ENCODE measurements around the gene MAP1LC3B2.

Gene MAP1LC3B2

DNA sequence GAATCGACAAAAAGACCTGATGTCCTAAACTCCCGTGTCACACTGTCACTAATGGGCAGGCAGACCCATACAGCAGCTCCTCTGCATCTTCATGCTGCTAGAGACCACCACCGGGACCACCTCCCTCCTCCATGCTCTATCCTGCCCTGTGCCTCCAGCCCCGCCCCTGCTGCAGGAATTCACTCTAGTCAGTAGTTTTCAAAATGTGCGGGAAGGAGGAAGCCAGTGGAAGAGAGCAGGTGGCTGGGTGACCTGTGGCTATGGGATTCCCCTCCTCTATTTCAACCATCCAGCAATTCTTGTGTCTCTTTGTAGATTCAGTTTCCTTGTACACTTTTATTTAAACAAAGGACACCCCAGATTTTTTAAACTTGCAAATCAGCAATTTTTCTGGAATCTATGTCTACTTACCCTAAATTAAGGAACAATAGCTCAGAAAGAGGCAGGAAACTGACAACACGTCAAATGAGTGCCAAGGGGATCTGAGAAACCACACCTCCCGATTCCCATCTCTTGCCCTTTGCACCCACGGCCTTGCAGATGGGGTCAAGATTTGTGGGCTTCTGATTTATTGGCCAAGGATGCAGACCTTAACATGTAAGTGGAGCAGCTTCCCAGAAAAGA is 20.4 kb upstream of the MAP1LC3B2 start:
- no peak overlapping the region for H4K8ac ChIP-seq (ENCODE audit: low read depth, low read length)
- no peak overlapping the region for H2BK5ac ChIP-seq (ENCODE audit: low read length)
- H4K5ac ChIP-seq (ENCODE audit: low read length): no peak overlapping the region
- no peak overlapping the region for H3K27ac ChIP-seq (ENCODE audit: low read depth, low read length)
- no peak overlapping the region for H3K4me3 ChIP-seq (ENCODE audit: low read length)
- H3K79me2 ChIP-seq (ENCODE audit: control insufficient read depth, insufficient read depth, low read length): no peaks in the 10 kb centered on the region
- H3K27me3 ChIP-seq (ENCODE audit: insufficient read depth, low read length, poor library complexity): no peaks in the 10 kb centered on the region
- no peaks in the 10 kb centered on the region for H3K36me3 ChIP-seq (ENCODE audit: control insufficient read depth, insufficient read depth, low read length)
- no CpG with 5 or more reads among the region's 8 CpGs for whole genome bisulfite sequencing (ENCODE audit: extremely low coverage, insufficient coverage, low lambda C conversion rate)
- peaks cover 10% of the 10 kb centered on the region for H3K4me1 ChIP-seq (ENCODE audit: control insufficient read depth, low read depth, low read length)
- peak overlapping the region; percentile 18 for H3K4ac ChIP-seq (ENCODE audit: low read depth, low read length)
- H3K18ac ChIP-seq (ENCODE audit: low read length): no peak overlapping the region
- H3K56ac ChIP-seq (ENCODE audit: low read length): no peak overlapping the region
- H2BK15ac ChIP-seq (replicated peaks; ENCODE audit: low read depth): no peak overlapping the region
- no peak for DNase-seq
- H3K4me2 ChIP-seq (ENCODE audit: low read length): no peak overlapping the region
- no peak overlapping the region for H3K23ac ChIP-seq (ENCODE audit: low read length)
- no peaks in the 10 kb centered on the region for H3K79me1 ChIP-seq (ENCODE audit: low read length)
- H3K9ac ChIP-seq (ENCODE audit: low read length): no peak overlapping the region
- no peak overlapping the region for H2BK120ac ChIP-seq (ENCODE audit: low read depth, low read length)
- peak overlapping the region; percentile 64 for H2AK5ac ChIP-seq (ENCODE audit: low read length)

GRCh38 chr12:116539361-116539771 is 19.8 kb upstream of the MAP1LC3B2 start:
- no peak overlapping the region for H3K18ac ChIP-seq (ENCODE audit: low read length)
- peak overlapping the region; percentile 44 for H3K27ac ChIP-seq (ENCODE audit: low read depth, low read length)
- no peak overlapping the region for H3K4ac ChIP-seq (ENCODE audit: low read depth, low read length)
- no CpG with 5 or more reads among the region's 1 CpG for WGBS (ENCODE audit: extremely low coverage, insufficient coverage, low lambda C conversion rate)
- no peak overlapping the region for H2BK5ac ChIP-seq (ENCODE audit: low read length)
- H3K4me2 ChIP-seq (ENCODE audit: low read length): no peak overlapping the region
- peak; percentile 78 for DNase-seq
- H3K56ac ChIP-seq (ENCODE audit: low read length): peak overlapping the region; percentile 57
- H2BK15ac ChIP-seq (replicated peaks; ENCODE audit: low read depth): no peak overlapping the region
- no peaks in the 10 kb centered on the region for H3K27me3 ChIP-seq (ENCODE audit: insufficient read depth, low read length, poor library complexity)
- no peak overlapping the region for H4K5ac ChIP-seq (ENCODE audit: low read length)
- no peak overlapping the region for H2BK120ac ChIP-seq (ENCODE audit: low read depth, low read length)
- H2AK5ac ChIP-seq (ENCODE audit: low read length): no peak overlapping the region
- H3K23ac ChIP-seq (ENCODE audit: low read length): no peak overlapping the region
- H3K4me3 ChIP-seq (ENCODE audit: low read length): no peak overlapping the region
- no peak overlapping the region for H3K9ac ChIP-seq (ENCODE audit: low read length)
- H3K79me2 ChIP-seq (ENCODE audit: control insufficient read depth, insufficient read depth, low read length): no peaks in the 10 kb centered on the region
- no peaks in the 10 kb centered on the region for H3K79me1 ChIP-seq (ENCODE audit: low read length)
- no peaks in the 10 kb centered on the region for H3K36me3 ChIP-seq (ENCODE audit: control insufficient read depth, insufficient read depth, low read length)
- H4K8ac ChIP-seq (ENCODE audit: low read depth, low read length): no peak overlapping the region
- peaks cover 10% of the 10 kb centered on the region for H3K4me1 ChIP-seq (ENCODE audit: control insufficient read depth, low read depth, low read length)

DNA sequence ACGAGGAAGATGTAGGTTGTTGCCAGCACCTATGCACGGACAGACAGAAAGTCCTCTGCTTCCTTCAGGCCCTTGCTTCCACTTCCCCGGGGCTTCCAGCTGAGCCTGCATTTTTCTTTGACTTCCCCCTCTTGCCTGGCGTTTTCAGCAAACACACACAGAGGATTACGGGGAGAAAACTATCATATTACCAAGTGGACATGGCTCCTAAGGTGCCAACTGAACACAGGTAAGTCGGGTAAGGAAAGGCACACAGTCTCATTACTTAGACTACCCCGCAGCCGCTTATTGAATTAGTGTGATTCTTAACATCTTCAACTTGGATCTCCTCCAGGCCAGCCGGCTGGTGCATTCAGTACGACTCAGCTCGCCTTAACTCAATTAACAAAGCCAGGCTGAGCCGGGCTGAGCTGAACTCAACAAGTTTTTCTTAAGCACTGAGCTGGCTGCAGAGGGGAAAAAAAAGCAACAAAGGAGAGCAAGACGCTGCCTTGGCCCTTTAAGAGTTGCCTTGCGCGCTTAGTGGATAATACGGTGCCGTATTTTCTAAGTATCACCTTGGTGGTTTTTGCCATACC is 19.2 kb upstream of the MAP1LC3B2 start:
- Histone ChIP-seq H3K36me3 (ENCODE audit: control insufficient read depth, insufficient read depth, low read length) (no peaks in the 10 kb centered on the region), H3K4me2 (ENCODE audit: low read length) (no peak overlapping the region), H3K79me2 (ENCODE audit: control insufficient read depth, insufficient read depth, low read length) (no peaks in the 10 kb centered on the region), H2AK5ac (ENCODE audit: low read length) (no peak overlapping the region), H2BK5ac (ENCODE audit: low read length) (no peak overlapping the region), H4K8ac (ENCODE audit: low read depth, low read length) (no peak overlapping the region), H3K4me1 (ENCODE audit: control insufficient read depth, low read depth, low read length) (peaks cover 5% of the 10 kb centered on the region), H3K18ac (ENCODE audit: low read length) (peak overlapping the region; percentile 43), H4K5ac (ENCODE audit: low read length) (no peak overlapping the region), H3K23ac (ENCODE audit: low read length) (no peak overlapping the region), H3K27me3 (ENCODE audit: insufficient read depth, low read length, poor library complexity) (no peaks in the 10 kb centered on the region), H3K56ac (ENCODE audit: low read length) (peak overlapping the region; percentile 57), H3K4ac (ENCODE audit: low read depth, low read length) (no peak overlapping the region), H2BK15ac (replicated peaks; ENCODE audit: low read depth) (no peak overlapping the region), H3K79me1 (ENCODE audit: low read length) (no peaks in the 10 kb centered on the region), H3K4me3 (ENCODE audit: low read length) (no peak overlapping the region), H3K9ac (ENCODE audit: low read length) (peak overlapping the region; percentile 22), H3K27ac (ENCODE audit: low read depth, low read length) (peak overlapping the region; percentile 57), H2BK120ac (ENCODE audit: low read depth, low read length) (no peak overlapping the region)
- no CpG with 5 or more reads among the region's 17 CpGs for WGBS (ENCODE audit: extremely low coverage, insufficient coverage, low lambda C conversion rate)
- DNase-seq: peak; percentile 80

DNA sequence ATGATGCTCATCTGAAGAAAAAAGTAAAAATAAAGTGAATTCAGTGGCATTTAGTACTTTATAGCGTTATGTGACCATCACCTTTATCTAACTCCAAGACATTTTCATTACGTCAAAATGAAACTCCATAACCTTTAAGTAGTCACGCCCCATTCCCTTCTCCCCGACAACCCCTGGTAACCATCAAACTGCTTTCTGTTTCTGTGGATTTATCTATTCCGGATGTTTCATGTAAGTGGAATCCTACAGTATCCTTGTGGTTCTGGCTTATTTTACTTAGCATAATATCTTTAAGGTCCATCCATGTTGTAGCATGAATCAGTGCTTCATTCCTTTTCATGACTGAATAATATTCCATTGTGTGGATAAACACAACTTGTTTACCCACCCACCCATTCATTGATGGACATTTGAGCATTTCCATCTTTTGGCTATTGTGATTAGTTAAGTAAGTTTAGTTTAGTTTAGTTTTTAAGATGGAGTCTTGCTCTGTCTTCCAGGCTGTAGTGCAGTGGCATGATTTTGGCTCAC is 18.5 kb upstream of the MAP1LC3B2 start:
- Histone ChIP-seq H2AK5ac (ENCODE audit: low read length) (no peak overlapping the region), H2BK120ac (ENCODE audit: low read depth, low read length) (no peak overlapping the region), H2BK5ac (ENCODE audit: low read length) (no peak overlapping the region), H3K9ac (ENCODE audit: low read length) (no peak overlapping the region), H3K27me3 (ENCODE audit: insufficient read depth, low read length, poor library complexity) (no peaks in the 10 kb centered on the region), H3K79me1 (ENCODE audit: low read length) (no peaks in the 10 kb centered on the region), H3K4me1 (ENCODE audit: control insufficient read depth, low read depth, low read length) (peaks cover 6% of the 10 kb centered on the region), H4K8ac (ENCODE audit: low read depth, low read length) (no peak overlapping the region), H3K4me3 (ENCODE audit: low read length) (no peak overlapping the region), H3K27ac (ENCODE audit: low read depth, low read length) (no peak overlapping the region), H3K79me2 (ENCODE audit: control insufficient read depth, insufficient read depth, low read length) (no peaks in the 10 kb centered on the region), H3K56ac (ENCODE audit: low read length) (no peak overlapping the region), H3K4me2 (ENCODE audit: low read length) (no peak overlapping the region), H3K36me3 (ENCODE audit: control insufficient read depth, insufficient read depth, low read length) (no peaks in the 10 kb centered on the region), H3K18ac (ENCODE audit: low read length) (no peak overlapping the region), H3K4ac (ENCODE audit: low read depth, low read length) (no peak overlapping the region), H4K5ac (ENCODE audit: low read length) (no peak overlapping the region), H2BK15ac (replicated peaks; ENCODE audit: low read depth) (no peak overlapping the region), H3K23ac (ENCODE audit: low read length) (no peak overlapping the region)
- DNase-seq: no peak
- WGBS (ENCODE audit: extremely low coverage, insufficient coverage, low lambda C conversion rate): no CpG with 5 or more reads among the region's 5 CpGs

GRCh38 chr12:116541547-116542344 is 17.4 kb upstream of the MAP1LC3B2 start:
- peaks cover 9% of the 10 kb centered on the region for H3K4me1 ChIP-seq (ENCODE audit: control insufficient read depth, low read depth, low read length)

More at GRCh38 chr12:116541547-116542344, 17.4 kb upstream of the MAP1LC3B2 start:
- Histone ChIP-seq H3K23ac (ENCODE audit: low read length) (no peak overlapping the region), H2BK15ac (replicated peaks; ENCODE audit: low read depth) (no peak overlapping the region), H3K27me3 (ENCODE audit: insufficient read depth, low read length, poor library complexity) (no peaks in the 10 kb centered on the region), H3K18ac (ENCODE audit: low read length) (no peak overlapping the region), H3K27ac (ENCODE audit: low read depth, low read length) (no peak overlapping the region), H3K79me2 (ENCODE audit: control insufficient read depth, insufficient read depth, low read length) (no peaks in the 10 kb centered on the region), H3K9ac (ENCODE audit: low read length) (no peak overlapping the region), H3K4me2 (ENCODE audit: low read length) (no peak overlapping the region), H3K4ac (ENCODE audit: low read depth, low read length) (no peak overlapping the region), H3K56ac (ENCODE audit: low read length) (no peak overlapping the region), H3K79me1 (ENCODE audit: low read length) (no peaks in the 10 kb centered on the region), H2BK120ac (ENCODE audit: low read depth, low read length) (no peak overlapping the region), H2AK5ac (ENCODE audit: low read length) (no peak overlapping the region), H2BK5ac (ENCODE audit: low read length) (no peak overlapping the region), H3K4me3 (ENCODE audit: low read length) (no peak overlapping the region), H4K8ac (ENCODE audit: low read depth, low read length) (no peak overlapping the region), H4K5ac (ENCODE audit: low read length) (no peak overlapping the region), H3K36me3 (ENCODE audit: control insufficient read depth, insufficient read depth, low read length) (no peaks in the 10 kb centered on the region)
- no CpG with 5 or more reads among the region's 8 CpGs for WGBS (ENCODE audit: extremely low coverage, insufficient coverage, low lambda C conversion rate)
- DNase-seq: no peak
